ENCODE data around the gene ATP2B2. TPM values are rescaled to one million over a fixed set of nuclear protein-coding genes. Genes with fewer than 3 reads are reported as not detected.
A peak's percentile ranks its signal among the peaks of the same experiment; 100 is the strongest.

ATP2B2 gene
- total and polyA plus RNA-seq, 8 donors: 0.01 to 0.18 (median 0.06) TPM; not detected in 1

GRCh38 chr3:10495003-10495402, 10.4 kb downstream of the ATP2B2 start:
- ATAC-seq (peak; percentile 76), DNase-seq (peak in 1 of 4 donors; percentile 38)
- Histone ChIP-seq H3K27ac (no peak overlapping the region), H3K4me3 (no peak overlapping the region), H3K4me1 (no peaks in the 10 kb centered on the region), H3K36me3 (no peaks in the 10 kb centered on the region), H3K27me3 (peaks cover 0 to 23% of the 10 kb centered on the region in 2 donors), H3K9me3 (no peaks in the 10 kb centered on the region)
- no peak for TF ChIP-seq CTCF (IDR thresholded peaks at IDR 0.05)
- intact Hi-C loops (cut with DNase I): no loop called here

- intact Hi-C loops (cut with DNase I): no loop called here
- DNase-seq (no peak), ATAC-seq (no peak)
- no peak for TF ChIP-seq CTCF (IDR thresholded peaks at IDR 0.05)
- H3K36me3 ChIP-seq: no peaks in the 10 kb centered on the region
- H3K4me1 ChIP-seq: no peaks in the 10 kb centered on the region
- H3K27ac ChIP-seq: no peak overlapping the region
- H3K4me3 ChIP-seq: no peak overlapping the region
- no peaks in the 10 kb centered on the region for H3K9me3 ChIP-seq
- H3K27me3 ChIP-seq: peaks cover 0 to 17% of the 10 kb centered on the region in 2 donors
These were observed 11.2 kb downstream of the ATP2B2 start for GRCh38 chr3:10494180-10494579.

- Histone ChIP-seq H3K4me1 (no peaks in the 10 kb centered on the region), H3K27me3 (peaks cover 0 to 10% of the 10 kb centered on the region in 2 donors), H3K27ac (no peak overlapping the region), H3K4me3 (no peak overlapping the region), H3K9me3 (no peaks in the 10 kb centered on the region), H3K36me3 (no peaks in the 10 kb centered on the region)
- no peak for ATAC-seq
- intact Hi-C loops (cut with DNase I): no loop called here
- no peak for TF ChIP-seq CTCF (IDR thresholded peaks at IDR 0.05)
- DNase-seq: no peak
These were observed 12.2 kb downstream of the ATP2B2 start for GRCh38 chr3:10493202-10493589.

GRCh38 chr3:10492364-10493201, 12.8 kb downstream of the ATP2B2 start:
- Histone ChIP-seq H3K27ac (no peak overlapping the region), H3K4me1 (no peaks in the 10 kb centered on the region), H3K4me3 (no peak overlapping the region), H3K9me3 (no peaks in the 10 kb centered on the region), H3K36me3 (no peaks in the 10 kb centered on the region), H3K27me3 (peaks cover 0 to 10% of the 10 kb centered on the region in 2 donors)
- TF ChIP-seq CTCF (IDR thresholded peaks at IDR 0.05): no peak
- no peak for ATAC-seq
- intact Hi-C loops (cut with DNase I): no loop called here
- no peak for DNase-seq

- Histone ChIP-seq H3K4me3 (no peak overlapping the region), H3K9me3 (no peaks in the 10 kb centered on the region), H3K27me3 (no peaks in the 10 kb centered on the region), H3K36me3 (no peaks in the 10 kb centered on the region), H3K27ac (no peak overlapping the region), H3K4me1 (no peaks in the 10 kb centered on the region)
- ATAC-seq (no peak), DNase-seq (no peak)
- no peak for TF ChIP-seq CTCF (IDR thresholded peaks at IDR 0.05)
- intact Hi-C loops (cut with DNase I): no loop called here
These were observed 15.5 kb downstream of the ATP2B2 start for GRCh38 chr3:10489746-10490483.

Data from left lung (tissue), 10 donors.